HG02840 (cell line): ENCODE results near the gene PSMD4.

Experiments used
- ATAC-seq: cut with Tn5 transposase; IDR thresholded peaks from one replicate; pipeline ENCODE4 v1.9.1; 2021; ENCODE audit warnings: mild to moderate bottlenecking, moderate library complexity, moderate number of reproducible peaks; ENCODE audit not compliant: unreplicated experiment, low FRiP score

The PSMD4 gene

DNA sequence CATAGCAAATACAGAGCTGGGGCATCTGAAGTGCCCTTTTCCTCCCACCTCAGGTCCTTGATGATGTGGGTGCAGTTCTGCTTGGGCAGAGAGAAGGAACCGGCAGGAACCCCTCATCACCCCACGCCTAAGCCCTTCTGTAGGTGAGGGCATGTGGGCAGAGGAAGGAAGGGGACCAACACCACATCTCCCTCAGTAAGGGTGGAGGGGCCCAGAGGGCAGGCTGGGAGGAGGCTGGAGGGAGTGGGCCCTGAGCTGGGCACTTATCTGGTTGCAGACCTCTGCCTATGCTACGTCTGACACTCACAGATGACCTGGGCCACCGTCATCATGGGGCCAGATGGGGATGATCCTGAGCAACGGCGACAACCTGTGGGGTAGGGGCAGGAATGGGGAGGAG, 38.6 kb downstream of the PSMD4 start:
- ATAC-seq = no peak

- no peak for ATAC-seq
Observed at GRCh38 chr1:151294742-151295462, 40.4 kb downstream of the PSMD4 start.

GRCh38 chr1:151309811-151310323, 55.3 kb downstream of the PSMD4 start:
- no peak for ATAC-seq

GRCh38 chr1:151311011-151311410, 56.5 kb downstream of the PSMD4 start:
- no peak for ATAC-seq

- no peak for ATAC-seq
Observed at GRCh38 chr1:151311589-151312331, 57.2 kb downstream of the PSMD4 start.

DNA sequence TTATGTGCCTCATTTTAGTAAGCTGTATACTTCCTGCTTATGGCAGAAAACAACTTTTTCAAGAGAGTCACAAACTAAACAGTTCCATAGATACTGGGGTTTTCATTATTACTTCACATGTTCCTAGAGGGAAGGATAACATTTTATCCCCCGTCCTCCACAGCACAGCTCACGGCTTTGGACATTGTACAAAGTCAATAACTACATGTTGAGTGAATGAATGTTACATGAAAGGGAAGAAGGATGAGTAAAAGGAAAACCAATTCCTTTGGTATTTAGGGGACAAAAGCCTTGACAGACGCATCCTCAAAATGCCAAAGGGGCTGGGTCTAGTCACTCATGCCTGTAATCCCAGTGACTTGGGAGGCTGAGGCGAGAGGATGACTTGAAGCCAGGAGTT, 57.9 kb downstream of the PSMD4 start:
- no peak for ATAC-seq

- no peak for ATAC-seq
Observed at GRCh38 chr1:151312826-151313225, 58.3 kb downstream of the PSMD4 start.

DNA sequence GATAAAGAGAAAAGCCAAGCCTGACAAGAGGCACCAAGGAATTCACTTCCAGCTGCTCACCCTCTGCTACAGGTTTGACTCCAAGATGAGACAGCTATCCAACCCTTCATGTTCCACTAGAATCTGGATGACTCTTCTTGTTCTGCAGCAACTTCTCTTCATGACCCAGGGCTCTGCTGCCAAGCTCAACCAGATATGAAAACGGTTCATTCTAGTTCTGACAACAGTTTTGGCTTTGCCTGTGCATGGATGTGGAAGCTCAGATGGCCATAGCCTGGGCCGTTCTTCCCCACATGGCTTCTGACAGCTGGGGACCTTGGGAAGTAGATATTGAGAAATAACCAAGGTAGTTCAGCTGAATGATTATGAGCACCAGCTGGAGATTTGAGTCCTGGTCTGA, 59.0 kb downstream of the PSMD4 start:
- ATAC-seq = no peak

DNA sequence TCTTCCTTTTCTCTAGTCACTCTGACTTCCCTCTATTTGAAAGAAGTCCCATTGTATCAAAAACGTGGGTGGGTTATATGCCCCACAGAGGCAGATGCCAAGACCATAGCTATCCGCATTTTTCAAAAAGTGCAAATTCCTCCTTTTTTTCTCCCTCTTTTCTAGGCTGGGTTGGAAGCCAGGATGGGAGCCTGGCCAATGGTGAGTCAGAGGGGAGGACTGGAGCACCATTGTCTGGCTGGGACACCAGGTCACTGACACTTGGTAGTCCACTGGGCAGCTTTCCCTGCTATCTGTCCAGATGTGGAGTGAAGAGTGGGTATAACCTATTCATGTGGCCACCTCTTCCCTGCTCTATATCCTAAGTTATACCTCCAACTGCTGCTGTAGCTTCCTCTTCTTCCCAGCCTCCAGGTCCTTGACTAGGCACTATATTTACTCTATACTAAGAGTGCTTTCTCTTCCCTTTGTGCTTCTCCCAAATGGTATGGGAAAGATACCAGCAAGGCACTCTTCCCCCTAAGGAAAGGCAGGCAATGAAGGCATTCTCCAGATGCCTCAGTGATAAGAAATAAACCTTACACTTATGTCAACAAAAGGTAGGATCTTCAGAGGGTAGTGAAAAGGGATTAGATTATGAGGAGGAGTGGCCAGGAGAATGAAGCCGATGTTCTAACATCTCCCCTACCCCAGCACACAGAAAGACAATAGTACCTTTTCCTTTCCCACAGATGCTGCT, 59.8 kb downstream of the PSMD4 start:
- no peak for ATAC-seq

- ATAC-seq = no peak
Observed at GRCh38 chr1:151315565-151316235, 61.2 kb downstream of the PSMD4 start.
